Parathyroid adenoma (tissue), 2 donors: ENCODE results near the gene KCNK4.

Experiments used
- H2AFZ ChIP-seq: fragments of 300-600 bp; sonication (generic); one replicate; pipeline ENCODE4 v1.7.0; 2017; ENCODE audit warnings: antibody characterized with exemption, mild to moderate bottlenecking
- H3K27ac ChIP-seq: fragments of 300-600 bp; sonication (generic); one replicate; pipeline ENCODE4 v1.7.0; 2017
- H3K27me3 ChIP-seq: fragments of 300-600 bp; sonication (generic); one replicate; pipeline ENCODE4 v1.7.0; 2017; ENCODE audit warnings: low read length; ENCODE audit not compliant: control insufficient read depth, insufficient read depth
- H3K36me3 ChIP-seq: fragments of 300-600 bp; sonication (generic); one replicate; pipeline ENCODE4 v1.7.0; 2017; ENCODE audit warnings: low read length; ENCODE audit not compliant: control insufficient read depth, insufficient read depth
- H3K4me1 ChIP-seq: fragments of 300-600 bp; sonication (generic); one replicate; pipeline ENCODE4 v1.7.0; 2017; ENCODE audit warnings: control low read depth
- H3K4me2 ChIP-seq: fragments of 300-600 bp; sonication (generic); one replicate; pipeline ENCODE4 v1.7.0; 2017; ENCODE audit warnings: low read length
- H3K4me3 ChIP-seq: fragments of 300-600 bp; sonication (generic); one replicate; pipeline ENCODE4 v1.7.0; 2017; ENCODE audit warnings: low read depth, low read length
- H3K79me2 ChIP-seq: fragments of 300-600 bp; sonication (generic); one replicate; pipeline ENCODE4 v1.7.0; 2017; ENCODE audit warnings: control low read depth
- H3K9ac ChIP-seq: fragments of 300-600 bp; sonication (generic); one replicate; pipeline ENCODE4 v1.7.0; 2017; ENCODE audit warnings: mild to moderate bottlenecking
- H3K9me3 ChIP-seq: fragments of 300-600 bp; sonication (generic); one replicate; pipeline ENCODE4 v1.7.0; 2017; ENCODE audit warnings: low read length; ENCODE audit not compliant: control insufficient read depth
- CTCF ChIP-seq: fragments of 300-600 bp; sonication (generic); IDR thresholded peaks from one replicate; pipeline ENCODE4 v1.7.0; 2017; ENCODE audit warnings: antibody characterized with exemption, mild to moderate bottlenecking
- donor health status: primary hyperparathyroidism.

Gene KCNK4

GRCh38 chr11:64256300-64256699 is 34.8 kb upstream of the KCNK4 start:
- no peak overlapping the region for H3K9ac ChIP-seq
- H3K36me3 ChIP-seq = no peaks in the 10 kb centered on the region
- no peak overlapping the region for H3K4me3 ChIP-seq
- H3K9me3 ChIP-seq = no peaks in the 10 kb centered on the region
- peaks cover 23% of the 10 kb centered on the region for H3K4me1 ChIP-seq
- no peaks in the 10 kb centered on the region for H3K79me2 ChIP-seq
- no peaks in the 10 kb centered on the region for H3K27me3 ChIP-seq
- H2AFZ ChIP-seq = no peak overlapping the region
- no peak overlapping the region for H3K27ac ChIP-seq
- no peak overlapping the region for H3K4me2 ChIP-seq
- TF ChIP-seq CTCF = no peak

- Histone ChIP-seq H3K79me2 (no peaks in the 10 kb centered on the region), H3K36me3 (no peaks in the 10 kb centered on the region), H3K4me3 (no peak overlapping the region), H3K9me3 (no peaks in the 10 kb centered on the region), H3K27me3 (no peaks in the 10 kb centered on the region), H3K9ac (no peak overlapping the region), H3K27ac (no peak overlapping the region), H3K4me1 (peaks cover 23% of the 10 kb centered on the region), H2AFZ (no peak overlapping the region), H3K4me2 (no peak overlapping the region)
- no peak for TF ChIP-seq CTCF
These were observed 32.7 kb upstream of the KCNK4 start for GRCh38 chr11:64258356-64258755.

- no peak for TF ChIP-seq CTCF
- H3K9me3 ChIP-seq = no peaks in the 10 kb centered on the region
- no peak overlapping the region for H3K9ac ChIP-seq
- H3K4me3 ChIP-seq = no peak overlapping the region
- no peaks in the 10 kb centered on the region for H3K36me3 ChIP-seq
- no peak overlapping the region for H3K27ac ChIP-seq
- H3K79me2 ChIP-seq = no peaks in the 10 kb centered on the region
- H3K4me1 ChIP-seq = peaks cover 21% of the 10 kb centered on the region
- no peak overlapping the region for H2AFZ ChIP-seq
- H3K27me3 ChIP-seq = no peaks in the 10 kb centered on the region
- H3K4me2 ChIP-seq = no peak overlapping the region
These were observed 32.1 kb upstream of the KCNK4 start for GRCh38 chr11:64258946-64259532.

- H2AFZ ChIP-seq = no peak overlapping the region
- H3K79me2 ChIP-seq = no peaks in the 10 kb centered on the region
- H3K4me3 ChIP-seq = no peak overlapping the region
- H3K9me3 ChIP-seq = no peaks in the 10 kb centered on the region
- no peaks in the 10 kb centered on the region for H3K36me3 ChIP-seq
- no peak overlapping the region for H3K4me2 ChIP-seq
- H3K27me3 ChIP-seq = no peaks in the 10 kb centered on the region
- no peak overlapping the region for H3K27ac ChIP-seq
- H3K4me1 ChIP-seq = peaks cover 18% of the 10 kb centered on the region
- no peak overlapping the region for H3K9ac ChIP-seq
- no peak for TF ChIP-seq CTCF
These were observed 31.5 kb upstream of the KCNK4 start for GRCh38 chr11:64259533-64260067.

- TF ChIP-seq CTCF = no peak
- no peaks in the 10 kb centered on the region for H3K79me2 ChIP-seq
- no peaks in the 10 kb centered on the region for H3K36me3 ChIP-seq
- H3K4me2 ChIP-seq = no peak overlapping the region
- H3K27ac ChIP-seq = no peak overlapping the region
- H2AFZ ChIP-seq = no peak overlapping the region
- H3K4me3 ChIP-seq = no peak overlapping the region
- no peaks in the 10 kb centered on the region for H3K27me3 ChIP-seq
- H3K9me3 ChIP-seq = no peaks in the 10 kb centered on the region
- peaks cover 12% of the 10 kb centered on the region for H3K4me1 ChIP-seq
- no peak overlapping the region for H3K9ac ChIP-seq
These were observed 30.9 kb upstream of the KCNK4 start for GRCh38 chr11:64260147-64260708.
